OCI-LY1 (cell line): ENCODE data around the gene UGT1A9.
"Not testable (repeated sequence)": the region's sequence is repeated elsewhere in the genome, so short reads cannot be mapped to it uniquely, and the experiment has no call there.

Source experiments
- H2AFZ ChIP-seq: fragments of 200-600 bp; sonication (generic), shearing (Covaris generic); 2 replicates; pipeline ENCODE4 v1.6.0; 2014; ENCODE audit warnings: antibody characterized with exemption, mild to moderate bottlenecking, low read length
- H3F3A ChIP-seq: fragments of 200-600 bp; sonication (generic), shearing (Covaris generic); 2 replicates; pipeline ENCODE4 v1.6.0; 2014; ENCODE audit warnings: mild to moderate bottlenecking, antibody characterized with exemption, low read length, moderate library complexity; ENCODE audit not compliant: insufficient read depth
- H3K27ac ChIP-seq: fragments of 200-600 bp; sonication (generic); 2 replicates; pipeline ENCODE4 v1.5.1; 2014; ENCODE audit warnings: low read length, mixed run types, mild to moderate bottlenecking, low read depth; ENCODE audit not compliant: poor library complexity, severe bottlenecking
- H3K27me3 ChIP-seq: fragments of 200-600 bp; sonication (generic); 2 replicates; pipeline ENCODE4 v1.6.0; 2014; ENCODE audit warnings: antibody characterized with exemption, mild to moderate bottlenecking, low read length, moderate library complexity; ENCODE audit not compliant: insufficient read depth
- H3K36me3 ChIP-seq: fragments of 200-600 bp; sonication (generic); 2 replicates; pipeline ENCODE4 v1.6.1; 2014; ENCODE audit warnings: mild to moderate bottlenecking, antibody characterized with exemption, low read length, moderate library complexity, mixed read lengths; ENCODE audit not compliant: insufficient read depth
- H3K4me1 ChIP-seq: fragments of 200-600 bp; sonication (generic); 2 replicates; pipeline ENCODE4 v1.5.1; 2014; ENCODE audit warnings: mild to moderate bottlenecking, low read length, moderate library complexity; ENCODE audit not compliant: insufficient read depth, severe bottlenecking
- H3K4me2 ChIP-seq: fragments of 200-600 bp; sonication (generic), shearing (Covaris generic); 2 replicates; pipeline ENCODE4 v1.6.1; 2014; ENCODE audit warnings: low read length
- H3K4me3 ChIP-seq: fragments of 200-600 bp; sonication (generic); 2 replicates; pipeline ENCODE4 v1.5.1; 2014; ENCODE audit warnings: low read length, low read depth, mild to moderate bottlenecking, mixed read lengths; ENCODE audit not compliant: poor library complexity, severe bottlenecking
- H3K79me2 ChIP-seq: fragments of 200-600 bp; shearing (Covaris generic); 2 replicates; pipeline ENCODE4 v1.6.1; 2016; ENCODE audit warnings: mixed run types, low read length, mixed read lengths; ENCODE audit not compliant: insufficient read depth
- H3K9ac ChIP-seq: fragments of 200-600 bp; sonication (generic), shearing (Covaris generic); 2 replicates; pipeline ENCODE4 v1.6.1; 2014; ENCODE audit warnings: mild to moderate bottlenecking, low read length, mixed read lengths
- H3K9me2 ChIP-seq: fragments of 200-600 bp; sonication (generic), shearing (Covaris generic); 2 replicates; pipeline ENCODE4 v1.6.1; 2014; ENCODE audit warnings: low read depth, mild to moderate bottlenecking, low read length, mixed read lengths
- H3K9me3 ChIP-seq: fragments of 200-600 bp; shearing (Covaris generic); 2 replicates; pipeline ENCODE4 v1.6.1; 2014; ENCODE audit warnings: low read length, mixed read lengths
- H4K20me1 ChIP-seq: fragments of 200-600 bp; sonication (generic), shearing (Covaris generic); 2 replicates; pipeline ENCODE4 v1.6.0; 2016; ENCODE audit warnings: mild to moderate bottlenecking, low read length; ENCODE audit not compliant: insufficient read depth
- CTCF ChIP-seq: fragments of 200-600 bp; sonication (generic), shearing (Covaris generic); IDR thresholded peaks from 2 replicates; pipeline ENCODE4 v1.5.1; 2017; ENCODE audit warnings: mild to moderate bottlenecking, antibody characterized with exemption, low read length, moderate library complexity, mixed read lengths
- EZH2 ChIP-seq: fragments of 200-600 bp; sonication (generic), shearing (Covaris generic); IDR thresholded peaks from 2 replicates; pipeline ENCODE4 v1.8.0; 2017; ENCODE audit warnings: borderline replicate concordance, mixed run types, mild to moderate bottlenecking, antibody characterized with exemption, low read length, moderate library complexity, mixed read lengths

Gene UGT1A9

GRCh38 chr2:233718552-233718951, 46.9 kb downstream of the UGT1A9 start, which contains the start of gene UGT1A4:
Gene UGT1A4, plus strand, starts transcription at chr2:233718736. Its CDS starts 85 bp downstream, at chr2:233718821.
- no peak within 1 kb of the TSS for H3K4me3 ChIP-seq
- no peak within 1 kb of the TSS for H2AFZ ChIP-seq
- H3K9me3 ChIP-seq = no peaks in the 10 kb centered on the region
- H3K4me2 ChIP-seq = no peak within 1 kb of the TSS
- H3K79me2 ChIP-seq = no peaks in the 10 kb centered on the region
- H3K9me2 ChIP-seq = no peaks in the 10 kb centered on the region
- H3K9ac ChIP-seq = no peak within 1 kb of the TSS
- no peak within 1 kb of the TSS for H3K27ac ChIP-seq
- no peaks in the 10 kb centered on the region for H4K20me1 ChIP-seq
- no peak for TF ChIP-seq EZH2
- TF ChIP-seq CTCF = no peak
- no peaks in the 10 kb centered on the region for H3K36me3 ChIP-seq
- no peaks in the 10 kb centered on the region; the same call in 1 of the 2 replicates for H3K27me3 ChIP-seq
- H3K4me1 ChIP-seq = no peaks in the 10 kb centered on the region
- no peaks in the 10 kb centered on the region for H3F3A ChIP-seq

- H4K20me1 ChIP-seq = no peaks in the 10 kb centered on the region
- no peaks in the 10 kb centered on the region for H3K9me3 ChIP-seq
- H3K4me2 ChIP-seq = no peak within 1 kb of the TSS
- no peak within 1 kb of the TSS for H3K9ac ChIP-seq
- no peaks in the 10 kb centered on the region for H3K9me2 ChIP-seq
- no peak within 1 kb of the TSS for H3K27ac ChIP-seq
- TF ChIP-seq CTCF = no peak
- no peak for TF ChIP-seq EZH2
- H3K4me1 ChIP-seq = no peaks in the 10 kb centered on the region
- H3K79me2 ChIP-seq = no peaks in the 10 kb centered on the region
- H3F3A ChIP-seq = no peaks in the 10 kb centered on the region
- no peak within 1 kb of the TSS for H2AFZ ChIP-seq
- H3K4me3 ChIP-seq = no peak within 1 kb of the TSS
- no peaks in the 10 kb centered on the region for H3K27me3 ChIP-seq
- no peaks in the 10 kb centered on the region for H3K36me3 ChIP-seq
Measured at GRCh38 chr2:233728723-233729301, 57.1 kb downstream of the UGT1A9 start, which contains the start of gene UGT1A3. Gene UGT1A3, plus strand, starts transcription at chr2:233729042. Its CDS starts 85 bp downstream, at chr2:233729127.

GRCh38 chr2:233736868-233737653, 65.4 kb downstream of the UGT1A9 start:
- not testable (repeated sequence) for H3K27ac ChIP-seq, H4K20me1 ChIP-seq, H3K79me2 ChIP-seq, H3K9me2 ChIP-seq, H3K4me3 ChIP-seq, H3K36me3 ChIP-seq, H2AFZ ChIP-seq, H3K4me1 ChIP-seq, H3K9me3 ChIP-seq, H3K9ac ChIP-seq, H3F3A ChIP-seq, H3K4me2 ChIP-seq, H3K27me3 ChIP-seq
